ENCODE measurements around the gene SPR.
A peak's percentile ranks its signal among the peaks of the same experiment; 100 is the strongest.

The SPR gene

GRCh38 chr2:72887032-72887739 is at the start of gene SPR:
Gene SPR, plus strand, starts transcription at chr2:72887408. Its CDS starts 25 bp downstream, at chr2:72887433.
- TF ChIP-seq GATA1 (IDR thresholded peaks at IDR 0.05; ENCODE audit: low read depth, low read length) (no peak), POLR2A (IDR thresholded peaks at IDR 0.05; ENCODE audit: low read length) (no peak)

GRCh38 chr2:72840066-72840465 is 47.1 kb upstream of the SPR start:
- no peak for DNase-seq
- TF ChIP-seq POLR2A (IDR thresholded peaks at IDR 0.05; ENCODE audit: low read length): no peak
- TF ChIP-seq GATA1 (IDR thresholded peaks at IDR 0.05; ENCODE audit: low read depth, low read length): no peak

More at GRCh38 chr2:72887032-72887739, at the start of gene SPR:
- DNase-seq: peak; percentile 67 to 80

- peak in 1 of 2 experiments; percentile 16 for DNase-seq
- TF ChIP-seq POLR2A (IDR thresholded peaks at IDR 0.05; ENCODE audit: low read length) (no peak), GATA1 (IDR thresholded peaks at IDR 0.05; ENCODE audit: low read depth, low read length) (no peak)
These were observed 45.6 kb upstream of the SPR start for GRCh38 chr2:72841462-72842125.

- TF ChIP-seq POLR2A (IDR thresholded peaks at IDR 0.05; ENCODE audit: low read length) (no peak), GATA1 (IDR thresholded peaks at IDR 0.05; ENCODE audit: low read depth, low read length) (no peak)
- DNase-seq: no peak
These were observed 43.9 kb upstream of the SPR start for GRCh38 chr2:72843301-72843700.

- TF ChIP-seq POLR2A (IDR thresholded peaks at IDR 0.05; ENCODE audit: low read length): no peak
- no peak for TF ChIP-seq GATA1 (IDR thresholded peaks at IDR 0.05; ENCODE audit: low read depth, low read length)
- no peak for DNase-seq
These were observed 40.8 kb upstream of the SPR start for GRCh38 chr2:72846171-72847095.

GRCh38 chr2:72847534-72848315 is 39.5 kb upstream of the SPR start:
- no peak for DNase-seq

GRCh38 chr2:72848436-72849137 is 38.6 kb upstream of the SPR start:
- no peak for DNase-seq

More at GRCh38 chr2:72847534-72848315, 39.5 kb upstream of the SPR start:
- TF ChIP-seq GATA1 (IDR thresholded peaks at IDR 0.05; ENCODE audit: low read depth, low read length) (no peak), POLR2A (IDR thresholded peaks at IDR 0.05; ENCODE audit: low read length) (no peak)

GRCh38 chr2:72849138-72849462 is 38.1 kb upstream of the SPR start:
- no peak for TF ChIP-seq GATA1 (IDR thresholded peaks at IDR 0.05; ENCODE audit: low read depth, low read length)
- no peak for TF ChIP-seq POLR2A (IDR thresholded peaks at IDR 0.05; ENCODE audit: low read length)
- no peak for DNase-seq

More at GRCh38 chr2:72848436-72849137, 38.6 kb upstream of the SPR start:
- no peak for TF ChIP-seq GATA1 (IDR thresholded peaks at IDR 0.05; ENCODE audit: low read depth, low read length)

- TF ChIP-seq POLR2A (IDR thresholded peaks at IDR 0.05; ENCODE audit: low read length) (no peak), GATA1 (IDR thresholded peaks at IDR 0.05; ENCODE audit: low read depth, low read length) (no peak)
- no peak for DNase-seq
These were observed 35.9 kb upstream of the SPR start for GRCh38 chr2:72851333-72851732.

- TF ChIP-seq GATA1 (IDR thresholded peaks at IDR 0.05; ENCODE audit: low read depth, low read length) (no peak), POLR2A (IDR thresholded peaks at IDR 0.05; ENCODE audit: low read length) (no peak)
- peak; percentile 48 to 70 for DNase-seq
These were observed 27.4 kb upstream of the SPR start for GRCh38 chr2:72859831-72860262.

GRCh38 chr2:72862239-72862988 is 24.8 kb upstream of the SPR start:
- TF ChIP-seq GATA1 (IDR thresholded peaks at IDR 0.05; ENCODE audit: low read depth, low read length) (no peak), POLR2A (IDR thresholded peaks at IDR 0.05; ENCODE audit: low read length) (no peak)
- DNase-seq: peak; percentile 81 to 91

- no peak for DNase-seq
- TF ChIP-seq POLR2A (IDR thresholded peaks at IDR 0.05; ENCODE audit: low read length) (no peak), GATA1 (IDR thresholded peaks at IDR 0.05; ENCODE audit: low read depth, low read length) (no peak)
These were observed 24.2 kb upstream of the SPR start for GRCh38 chr2:72863046-72863445.

Data from erythroblast (primary cell).